ENCODE results near the gene NPTX2.

Gene NPTX2

GRCh38 chr7:98619450-98620321 is 2.6 kb downstream of the NPTX2 start:
- no peak for DNase-seq

GRCh38 chr7:98621573-98622482 is 4.7 kb downstream of the NPTX2 start:
- no peak for DNase-seq

GRCh38 chr7:98622926-98623325 is 5.8 kb downstream of the NPTX2 start:
- DNase-seq, result no peak

GRCh38 chr7:98624846-98625420 is 7.8 kb downstream of the NPTX2 start:
- DNase-seq, result no peak

- DNase-seq, result no peak
Observed at GRCh38 chr7:98626460-98627412, 9.7 kb downstream of the NPTX2 start.

GRCh38 chr7:98627413-98627790 is 10.3 kb downstream of the NPTX2 start:
- no peak for DNase-seq

GRCh38 chr7:98628418-98628817 is 11.3 kb downstream of the NPTX2 start:
- DNase-seq, result no peak

GRCh38 chr7:98629001-98629431 is 11.9 kb downstream of the NPTX2 start:
- DNase-seq, result no peak

- DNase-seq, result no peak
Observed at GRCh38 chr7:98630149-98630548, 13.1 kb downstream of the NPTX2 start.

- no peak for DNase-seq
Observed at GRCh38 chr7:98630770-98631169, 13.7 kb downstream of the NPTX2 start.

- DNase-seq, result no peak
Observed at GRCh38 chr7:98638853-98639252, 21.8 kb downstream of the NPTX2 start.

- DNase-seq, result no peak
Observed at GRCh38 chr7:98640375-98640774, 23.3 kb downstream of the NPTX2 start.

GRCh38 chr7:98641646-98642500 is 24.8 kb downstream of the NPTX2 start:
- peak; percentile 16 for DNase-seq

- DNase-seq, result no peak
Observed at GRCh38 chr7:98643236-98643985, 26.3 kb downstream of the NPTX2 start.

- DNase-seq, result no peak
Observed at GRCh38 chr7:98646465-98646864, 29.4 kb downstream of the NPTX2 start.

GRCh38 chr7:98647326-98647725 is 30.2 kb downstream of the NPTX2 start:
- DNase-seq, result peak; percentile 94

GRCh38 chr7:98651760-98652159 is 34.7 kb downstream of the NPTX2 start:
- DNase-seq, result no peak

GRCh38 chr7:98653601-98654310 is 36.7 kb downstream of the NPTX2 start:
- peak; percentile 30 for DNase-seq

- no peak for DNase-seq
Observed at GRCh38 chr7:98654524-98655272, 37.6 kb downstream of the NPTX2 start.

All from NCI-H2171 treated with DMSO at 0.1 percent for 48 hours (cell line).